22Rv1 (cell line): ENCODE results near the gene RNF39.

ENCODE experiments used
- ZFX ChIP-seq: fragments of 450-650 bp; IDR thresholded peaks from 2 replicates; pipeline ENCODE4 v1.6.1; 2017; ENCODE audit warnings: antibody characterized with exemption, borderline replicate concordance
- TF ChIP-seq, protein P1 (sequence below): fragments of 450-650 bp; IDR thresholded peaks from 2 replicates; pipeline ENCODE4 v1.5.1; 2017; ENCODE audit warnings: mild to moderate bottlenecking

- TF ChIP-seq, protein P1, sequence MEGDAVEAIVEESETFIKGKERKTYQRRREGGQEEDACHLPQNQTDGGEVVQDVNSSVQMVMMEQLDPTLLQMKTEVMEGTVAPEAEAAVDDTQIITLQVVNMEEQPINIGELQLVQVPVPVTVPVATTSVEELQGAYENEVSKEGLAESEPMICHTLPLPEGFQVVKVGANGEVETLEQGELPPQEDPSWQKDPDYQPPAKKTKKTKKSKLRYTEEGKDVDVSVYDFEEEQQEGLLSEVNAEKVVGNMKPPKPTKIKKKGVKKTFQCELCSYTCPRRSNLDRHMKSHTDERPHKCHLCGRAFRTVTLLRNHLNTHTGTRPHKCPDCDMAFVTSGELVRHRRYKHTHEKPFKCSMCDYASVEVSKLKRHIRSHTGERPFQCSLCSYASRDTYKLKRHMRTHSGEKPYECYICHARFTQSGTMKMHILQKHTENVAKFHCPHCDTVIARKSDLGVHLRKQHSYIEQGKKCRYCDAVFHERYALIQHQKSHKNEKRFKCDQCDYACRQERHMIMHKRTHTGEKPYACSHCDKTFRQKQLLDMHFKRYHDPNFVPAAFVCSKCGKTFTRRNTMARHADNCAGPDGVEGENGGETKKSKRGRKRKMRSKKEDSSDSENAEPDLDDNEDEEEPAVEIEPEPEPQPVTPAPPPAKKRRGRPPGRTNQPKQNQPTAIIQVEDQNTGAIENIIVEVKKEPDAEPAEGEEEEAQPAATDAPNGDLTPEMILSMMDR = no peak
- no peak for TF ChIP-seq ZFX
Observed at GRCh38 chr6:30073489-30074235, 1.9 kb downstream of the RNF39 start.
